Natural killer cell treated with Interleukin-12 subunit alpha and Interleukin-12 subunit beta and Interleukin-15 and Interleukin-18, amount 100 ng/mL, for 72 hours (primary cell): Measurements from ENCODE around the gene ANKRD9. TPM values are rescaled to one million over a fixed set of nuclear protein-coding genes. Genes with fewer than 3 reads are reported as not detected.
"Not testable (repeated sequence)": the region's sequence is repeated elsewhere in the genome, so short reads cannot be mapped to it uniquely, and the experiment has no call there.

ENCODE experiments used
- ATAC-seq, 2 donors: fragments of 150-1000 bp; cut with Tn5 transposase in 1 of 2; sonication (Bioruptor Pico), chemical (Tn5 transposase) in 1 of 2; 2 replicates each; pipeline ENCODE4 v1.10.0; 2021
- DNase-seq: peaks from one replicate; pipeline ENCODE4 v3.0.0; 2022; ENCODE audit warnings: low spot score
- H3K27ac Mint-ChIP-seq, 2 donors: 1 replicate in 1 of 2; 2 replicates in 1 of 2; pipeline ENCODE4 v1.8.0; 2022; ENCODE audit warnings: mixed read lengths in 2 of 2, mild to moderate bottlenecking in 1 of 2, moderate library complexity in 1 of 2
- H3K27me3 Mint-ChIP-seq, 2 donors: 1 replicate in 1 of 2; 2 replicates in 1 of 2; pipeline ENCODE4 v1.8.0; 2022; ENCODE audit warnings: mixed read lengths in 2 of 2
- H3K36me3 Mint-ChIP-seq: one replicate; pipeline ENCODE4 v1.8.0; 2022; ENCODE audit warnings: mixed read lengths
- H3K4me1 Mint-ChIP-seq, 2 donors: 1 replicate in 1 of 2; 2 replicates in 1 of 2; pipeline ENCODE4 v1.8.0; 2022; ENCODE audit warnings: low read depth in 2 of 2, mixed read lengths in 2 of 2, mild to moderate bottlenecking in 1 of 2
- H3K4me3 Mint-ChIP-seq: one replicate; pipeline ENCODE4 v1.8.0; 2022; ENCODE audit warnings: mixed read lengths
- H3K9me3 Mint-ChIP-seq: 2 replicates; pipeline ENCODE4 v1.8.0; 2022; ENCODE audit warnings: mixed read lengths
- total RNA-seq, 2 donors: library from RNA; stranded (reverse); gene quantifications; one replicate each; pipeline ENCODE4 v1.2.3, GENCODE V29; 2022

The ANKRD9 gene
- total RNA-seq, 2 donors from 2014 or later, result 7.9 to 12.7 TPM

DNA sequence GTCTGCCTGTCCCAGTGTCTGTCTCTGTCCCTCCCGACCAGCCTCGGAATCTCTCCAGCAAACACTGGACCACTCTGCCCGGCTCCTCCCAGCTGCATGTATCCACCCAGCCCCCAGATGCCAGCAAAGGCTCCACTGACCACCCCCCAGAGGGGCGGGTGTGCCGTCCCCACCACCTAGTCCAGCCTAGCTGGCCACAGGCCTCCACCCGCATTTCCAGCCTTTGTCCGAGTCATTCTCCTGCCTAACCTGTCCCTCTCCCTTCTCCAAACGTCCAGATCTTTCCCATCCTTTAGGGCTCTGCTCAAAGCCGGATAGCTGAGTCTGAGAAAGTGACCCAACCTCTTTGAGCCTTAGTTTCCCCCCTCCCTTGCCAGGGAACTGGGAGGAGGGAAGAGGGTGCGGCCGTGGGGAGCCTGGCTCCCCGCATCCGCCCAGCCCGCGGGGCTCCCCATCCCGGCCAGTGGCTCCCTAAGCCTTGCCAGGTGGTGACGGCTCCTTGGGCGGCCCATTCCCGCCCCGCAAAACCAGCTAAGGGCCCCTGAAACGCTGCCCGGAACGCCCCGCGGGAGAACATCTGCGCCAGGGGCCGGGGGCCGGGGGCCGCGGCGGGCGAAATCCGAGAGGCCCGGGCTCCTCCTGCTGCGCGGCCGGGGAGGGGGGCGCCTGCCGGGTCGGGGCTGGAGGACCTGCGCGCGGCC lies 34.6 kb upstream of the ANKRD9 start:
- ATAC-seq (no peak), DNase-seq (no peak)
- Mint-ChIP-seq H3K4me3 (peak overlapping the region; percentile 10), H3K27me3 (peaks cover 22 to 30% of the 10 kb centered on the region in 2 donors), H3K36me3 (no peaks in the 10 kb centered on the region), H3K27ac (no peak overlapping the region), H3K9me3 (no peaks in the 10 kb centered on the region), H3K4me1 (peaks cover 0 to 5% of the 10 kb centered on the region in 2 donors)

DNA sequence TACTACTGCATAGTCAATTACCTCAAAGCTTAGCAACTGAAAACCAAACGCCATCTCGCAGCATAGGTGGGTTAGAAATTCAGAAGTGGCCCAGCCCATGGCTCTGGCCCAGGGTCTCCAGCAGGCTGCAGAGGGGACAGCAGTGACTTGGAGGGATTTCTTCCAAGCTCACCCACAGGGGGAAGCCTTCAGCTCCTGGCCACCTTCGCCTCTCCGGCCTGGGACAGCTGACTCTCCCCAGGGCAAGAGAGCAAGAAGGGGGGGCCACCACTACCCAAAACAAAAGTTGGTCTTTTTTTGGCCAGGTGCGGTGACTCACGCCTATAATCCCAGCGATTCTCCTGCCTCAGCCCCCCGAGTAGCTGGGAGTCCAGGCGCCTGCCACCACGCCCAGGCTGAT lies 32.2 kb upstream of the ANKRD9 start:
- Mint-ChIP-seq H3K4me3 (no peak overlapping the region), H3K27ac (no peak overlapping the region), H3K4me1 (peaks cover 0 to 5% of the 10 kb centered on the region in 2 donors), H3K9me3 (no peaks in the 10 kb centered on the region), H3K27me3 (peaks cover 16 to 17% of the 10 kb centered on the region in 2 donors), H3K36me3 (no peaks in the 10 kb centered on the region)
- ATAC-seq (no peak), DNase-seq (no peak)

DNA sequence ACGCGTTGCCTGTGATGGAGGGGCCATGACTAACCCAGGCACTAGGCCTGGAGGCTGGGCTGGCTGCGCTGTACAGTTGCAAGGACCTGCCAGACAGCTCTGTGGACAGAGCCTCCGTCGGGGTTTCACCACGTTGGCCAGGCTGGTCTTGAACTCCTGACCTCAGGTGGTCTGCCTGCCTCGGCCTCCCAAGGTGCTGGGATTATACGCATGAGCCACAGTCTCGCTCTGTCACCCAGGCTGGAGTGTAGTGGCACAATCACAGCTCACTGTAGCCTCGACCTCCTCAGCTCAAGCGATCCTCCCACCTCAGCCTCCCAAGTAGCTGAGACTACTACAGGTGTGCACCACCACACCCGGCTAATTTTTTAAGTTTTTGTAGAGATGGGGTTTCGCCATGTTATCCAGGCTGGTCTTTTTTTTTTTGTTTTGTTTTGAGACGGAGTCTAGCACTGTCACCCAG lies 31.5 kb upstream of the ANKRD9 start:
- H3K27me3 Mint-ChIP-seq, result peaks cover 16 to 17% of the 10 kb centered on the region in 2 donors
- H3K4me3 Mint-ChIP-seq, H3K27ac Mint-ChIP-seq, H3K36me3 Mint-ChIP-seq, ATAC-seq, H3K9me3 Mint-ChIP-seq, H3K4me1 Mint-ChIP-seq: not testable (repeated sequence)
- DNase-seq, result peak; percentile 46

DNA sequence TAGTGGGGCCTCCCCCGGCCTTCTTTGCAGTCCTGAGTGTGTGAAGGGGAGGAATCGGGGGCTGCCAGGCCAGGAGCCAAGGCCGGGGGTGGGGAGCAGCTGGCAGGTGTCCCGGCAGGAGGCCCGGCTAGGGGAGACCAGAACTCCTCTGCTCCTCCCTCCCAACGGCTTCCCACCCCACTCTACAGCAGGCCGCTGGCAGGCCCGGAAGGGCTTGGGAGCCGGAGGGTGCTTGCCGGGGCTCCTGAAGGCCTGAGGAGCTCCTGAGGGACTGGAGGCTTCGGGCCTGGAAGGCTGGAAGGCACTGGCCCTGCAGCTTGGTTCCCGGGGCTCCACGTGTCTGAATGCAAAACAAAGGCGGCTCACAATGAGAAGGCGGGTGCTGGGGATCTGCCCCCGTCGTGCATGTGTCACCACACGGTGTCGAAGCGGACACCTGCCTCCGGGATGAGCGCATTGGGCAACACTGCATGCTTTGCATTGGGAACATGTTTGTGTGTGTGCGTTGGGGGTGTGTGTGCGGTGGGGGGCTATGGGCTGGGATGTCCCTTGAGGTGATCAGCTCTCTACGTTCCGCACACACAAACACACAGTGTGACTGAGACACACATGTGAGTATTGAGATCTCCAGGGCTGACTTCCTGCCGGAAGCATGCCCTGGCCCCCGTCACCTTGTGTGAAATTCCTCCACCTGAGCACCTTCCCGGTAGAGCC lies 30.9 kb upstream of the ANKRD9 start:
- Mint-ChIP-seq H3K27ac (no peak overlapping the region), H3K4me3 (no peak overlapping the region), H3K4me1 (peaks cover 0 to 5% of the 10 kb centered on the region in 2 donors), H3K36me3 (no peaks in the 10 kb centered on the region), H3K27me3 (peaks cover 10 to 14% of the 10 kb centered on the region in 2 donors), H3K9me3 (no peaks in the 10 kb centered on the region)
- no peak for ATAC-seq
- peak; percentile 60 for DNase-seq

DNA sequence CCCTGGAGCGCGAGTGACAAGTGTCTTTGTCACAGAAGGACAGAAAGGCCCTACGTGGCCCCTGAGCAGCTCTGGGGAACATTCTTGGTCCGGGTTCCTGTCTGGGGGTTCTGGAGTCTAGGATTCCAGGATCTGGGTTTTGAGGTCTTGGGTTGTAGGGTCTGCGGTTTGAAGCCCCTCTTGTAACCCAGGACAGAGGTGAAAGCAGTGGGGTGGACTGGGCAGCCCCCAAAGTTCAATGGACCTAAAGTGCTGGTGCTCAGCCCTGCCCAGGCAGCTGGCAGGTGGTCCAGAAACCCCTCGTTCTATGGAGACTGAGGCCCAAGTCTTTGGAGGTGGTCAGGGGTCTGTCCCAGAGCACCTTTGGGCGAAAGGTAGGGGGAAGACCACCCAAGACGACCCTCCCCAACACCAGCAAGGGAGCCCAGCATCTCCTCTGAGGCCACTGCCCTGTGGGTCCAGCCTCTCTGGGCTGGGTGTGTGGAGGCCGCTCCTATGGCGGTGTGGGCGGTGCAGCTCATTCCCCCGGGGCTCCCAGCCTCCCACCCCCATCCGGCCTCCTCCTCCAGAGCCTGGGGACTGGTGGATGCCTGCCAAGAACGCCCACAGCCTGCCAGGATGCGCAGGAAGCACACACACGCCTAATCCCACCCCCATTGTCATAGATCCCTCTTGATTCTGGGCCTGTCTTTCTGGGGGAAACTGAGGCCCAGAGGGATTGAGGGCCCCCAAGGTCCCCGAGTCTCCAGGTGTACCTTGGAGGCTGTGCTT lies 30.2 kb upstream of the ANKRD9 start:
- no peak for ATAC-seq
- Mint-ChIP-seq H3K4me1 (peaks cover 0 to 3% of the 10 kb centered on the region in 2 donors), H3K4me3 (no peak overlapping the region)

DNA sequence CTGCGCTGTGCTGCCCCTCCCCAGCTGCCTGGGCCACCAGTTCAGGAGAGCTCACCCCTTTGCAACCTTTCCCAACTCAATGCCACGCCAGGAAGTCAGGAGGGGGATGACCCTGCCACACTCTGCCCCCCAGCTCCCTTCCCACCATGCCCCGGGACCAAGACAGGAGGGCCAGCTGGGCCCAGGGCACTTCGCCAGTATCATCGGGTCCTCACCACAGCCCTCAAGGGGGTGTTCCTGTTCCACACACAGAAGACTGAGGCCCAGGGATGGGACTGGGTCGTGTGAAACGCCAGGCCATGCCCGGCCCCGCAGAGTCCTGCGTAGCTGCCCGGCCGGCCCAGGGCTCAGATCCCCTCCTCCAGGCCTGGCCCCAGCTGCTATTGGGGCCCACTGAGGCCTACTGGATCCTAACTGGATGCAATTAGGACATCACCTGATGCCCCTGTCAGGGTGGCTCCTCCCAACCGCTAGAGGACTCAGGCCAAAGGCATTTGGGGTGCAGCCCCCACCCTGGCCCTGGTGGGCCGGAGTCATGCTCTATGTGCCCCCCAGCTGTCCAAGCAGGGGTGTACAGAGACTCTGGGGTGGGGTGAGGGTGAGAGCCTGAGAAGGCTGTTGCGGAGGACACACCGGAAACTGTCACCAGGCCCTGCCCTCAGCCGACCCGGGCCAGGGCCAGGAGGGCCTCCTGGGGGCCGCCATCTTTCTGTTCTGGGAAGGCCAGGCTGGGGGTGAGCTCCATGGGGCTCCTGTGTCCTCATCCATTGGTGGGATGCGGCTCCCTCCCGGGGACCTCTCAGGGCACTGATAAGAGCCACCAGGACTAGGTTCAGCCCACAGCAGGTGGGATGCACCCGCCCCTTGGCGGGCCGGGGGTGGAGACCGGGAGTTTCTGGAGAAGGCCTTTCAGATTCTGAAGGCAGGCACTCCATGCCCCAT lies 29.3 kb upstream of the ANKRD9 start:
- no peak overlapping the region for H3K4me3 Mint-ChIP-seq
- H3K27ac Mint-ChIP-seq, result no peak overlapping the region
- no peaks in the 10 kb centered on the region for H3K9me3 Mint-ChIP-seq
- H3K36me3 Mint-ChIP-seq, result no peaks in the 10 kb centered on the region
- peaks cover 2 to 6% of the 10 kb centered on the region in 2 donors for H3K27me3 Mint-ChIP-seq
- H3K4me1 Mint-ChIP-seq, result no peaks in the 10 kb centered on the region
- DNase-seq, result no peak
- ATAC-seq, result peak in 1 of 2 donors; percentile 7

More for the DNA sequence above, 30.2 kb upstream of the ANKRD9 start:
- no peaks in the 10 kb centered on the region for H3K36me3 Mint-ChIP-seq
- H3K27me3 Mint-ChIP-seq, result peaks cover 6 to 10% of the 10 kb centered on the region in 2 donors
- peak; percentile 12 for DNase-seq
- no peaks in the 10 kb centered on the region for H3K9me3 Mint-ChIP-seq
- no peak overlapping the region for H3K27ac Mint-ChIP-seq

DNA sequence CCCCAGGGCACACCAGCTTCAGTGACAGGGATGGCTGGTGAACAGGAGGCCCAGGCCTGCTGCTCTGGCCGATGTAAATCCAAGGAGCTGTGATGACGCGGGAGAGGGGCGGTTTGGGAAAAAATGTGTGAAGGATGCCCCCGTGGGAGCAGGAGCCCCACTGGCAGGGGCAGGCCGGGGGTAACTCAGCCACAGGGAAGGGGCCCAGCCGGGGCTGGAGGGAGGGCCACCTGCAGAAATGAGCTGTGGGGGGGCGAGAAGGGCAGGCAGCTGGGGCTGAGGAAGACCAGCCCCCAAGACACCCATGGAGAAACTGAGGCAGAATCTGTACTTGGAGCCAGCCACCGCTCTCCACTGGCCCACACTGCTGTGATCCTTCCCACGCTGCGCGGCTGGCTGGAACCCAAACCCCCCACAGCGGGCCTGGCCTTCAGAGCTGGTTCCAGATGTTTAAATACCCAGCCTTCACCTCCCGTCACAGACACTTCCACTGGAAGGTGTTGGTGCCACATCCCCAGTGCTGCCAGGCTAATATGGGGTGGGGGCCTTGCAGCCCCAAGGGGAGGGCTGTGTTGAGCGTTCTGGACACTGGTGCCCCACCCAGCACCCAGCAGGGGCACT lies 28.5 kb upstream of the ANKRD9 start:
- Mint-ChIP-seq H3K9me3 (no peaks in the 10 kb centered on the region), H3K27me3 (peaks cover 0 to 5% of the 10 kb centered on the region in 2 donors), H3K36me3 (no peaks in the 10 kb centered on the region), H3K27ac (no peak overlapping the region), H3K4me3 (no peak overlapping the region), H3K4me1 (no peaks in the 10 kb centered on the region)
- ATAC-seq, result no peak
- no peak for DNase-seq

DNA sequence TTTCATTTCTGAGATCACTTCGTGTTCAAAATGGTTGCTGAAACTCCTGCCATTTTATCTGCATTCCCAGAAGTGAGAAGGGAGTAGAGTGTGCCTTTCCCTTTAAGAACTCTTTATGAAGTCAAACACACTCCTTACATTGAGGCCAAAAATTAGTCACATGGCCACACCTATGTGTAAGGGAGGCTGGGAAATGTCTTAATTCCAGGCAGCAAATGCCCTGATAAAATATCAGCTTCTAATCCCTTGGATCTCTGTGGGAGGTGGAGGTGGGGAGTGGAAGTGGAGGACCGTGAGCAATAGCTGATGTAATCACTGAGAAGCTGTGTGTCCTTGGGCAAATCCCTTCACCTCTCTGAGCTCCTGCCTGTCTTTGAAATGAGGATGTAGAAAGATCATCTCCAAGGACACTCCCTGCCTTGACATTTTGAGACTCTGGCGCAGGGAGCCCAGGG lies 22.7 kb upstream of the ANKRD9 start:
- no peak for ATAC-seq
- no peaks in the 10 kb centered on the region for H3K9me3 Mint-ChIP-seq
- no peak overlapping the region for H3K4me3 Mint-ChIP-seq

DNA sequence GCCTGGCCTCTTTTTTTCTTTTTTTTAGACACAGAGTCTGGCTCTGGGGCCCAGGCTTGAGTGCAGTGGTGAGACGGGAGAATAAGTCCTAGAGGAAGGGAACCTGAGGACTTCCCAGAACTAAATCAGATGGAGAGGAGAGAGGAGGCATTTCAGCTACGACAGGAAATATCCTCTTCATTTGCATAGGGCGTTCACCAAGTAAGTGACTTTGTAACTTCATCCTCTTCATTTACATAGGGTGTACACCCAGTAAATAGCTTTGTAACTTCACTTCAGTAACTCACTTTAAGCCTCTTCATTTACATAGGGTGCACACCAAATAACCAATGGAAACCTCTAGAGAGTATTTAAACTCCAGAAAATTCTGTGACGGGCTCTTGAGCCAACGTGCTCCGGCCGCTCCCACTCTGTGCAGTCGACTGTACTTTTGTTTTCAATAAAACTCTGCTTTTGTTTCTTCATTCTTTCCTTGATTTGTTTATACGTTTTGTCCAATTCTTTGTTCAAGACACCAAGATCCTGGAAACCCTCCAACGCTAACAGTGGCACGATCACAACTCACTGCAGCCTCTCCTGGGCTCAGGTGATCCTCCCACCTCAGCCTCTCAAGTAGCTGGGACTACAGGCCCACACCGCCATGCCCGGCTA lies 21.4 kb upstream of the ANKRD9 start:
- no peak for DNase-seq
- H3K36me3 Mint-ChIP-seq, result no peaks in the 10 kb centered on the region
- H3K4me3 Mint-ChIP-seq, result no peak overlapping the region
- H3K27me3 Mint-ChIP-seq, result no peaks in the 10 kb centered on the region
- H3K9me3 Mint-ChIP-seq, result no peaks in the 10 kb centered on the region
- ATAC-seq, result no peak
- H3K27ac Mint-ChIP-seq, result no peak overlapping the region
- peaks cover under 1% of the 10 kb centered on the region in 2 donors for H3K4me1 Mint-ChIP-seq

More for the DNA sequence above, 22.7 kb upstream of the ANKRD9 start:
- Mint-ChIP-seq H3K36me3 (no peaks in the 10 kb centered on the region), H3K27me3 (no peaks in the 10 kb centered on the region), H3K4me1 (no peaks in the 10 kb centered on the region), H3K27ac (no peak overlapping the region)
- no peak for DNase-seq

DNA sequence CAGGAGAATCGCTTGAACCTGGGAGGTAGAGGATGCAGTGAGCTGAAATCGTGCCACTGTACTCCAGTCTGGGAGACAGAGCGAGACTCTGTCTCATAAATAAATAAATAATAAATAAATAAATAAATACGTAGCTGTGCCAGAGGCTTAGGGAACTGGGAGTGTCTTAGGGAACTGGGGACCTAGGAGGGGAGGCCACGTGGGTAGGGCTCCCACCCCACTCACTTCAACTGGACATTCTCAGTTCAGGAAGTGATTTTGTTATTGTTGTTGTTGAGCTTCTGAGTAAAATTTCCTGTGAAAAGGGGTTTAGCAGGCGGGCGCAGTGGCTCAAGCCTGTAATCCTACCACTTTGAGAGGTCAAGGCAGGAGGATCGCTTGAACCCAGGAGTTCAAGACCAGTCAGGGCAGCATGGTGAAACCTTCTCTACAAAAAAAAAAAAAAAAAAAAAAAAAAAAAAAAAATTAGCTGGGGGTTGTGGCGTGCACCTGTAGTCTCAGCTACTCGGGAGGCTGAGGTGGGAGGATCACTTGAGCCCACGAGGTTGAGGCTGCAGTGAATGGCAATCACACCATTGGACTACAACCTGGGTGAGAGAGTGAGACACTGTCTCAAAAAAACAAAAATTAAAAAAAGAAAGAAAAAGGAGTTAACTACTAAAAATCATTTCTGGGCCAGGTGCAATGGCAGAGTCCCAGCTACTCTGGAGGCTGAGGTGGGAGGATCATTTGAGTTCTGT lies 19.0 kb upstream of the ANKRD9 start:
- H3K9me3 Mint-ChIP-seq, result no peaks in the 10 kb centered on the region
- ATAC-seq, result no peak
- no peak overlapping the region for H3K4me3 Mint-ChIP-seq
- H3K4me1 Mint-ChIP-seq, result peaks cover 16% of the 10 kb centered on the region in 2 donors
- H3K27me3 Mint-ChIP-seq, result no peaks in the 10 kb centered on the region
- no peak for DNase-seq
- no peak overlapping the region for H3K27ac Mint-ChIP-seq
- H3K36me3 Mint-ChIP-seq, result no peaks in the 10 kb centered on the region

DNA sequence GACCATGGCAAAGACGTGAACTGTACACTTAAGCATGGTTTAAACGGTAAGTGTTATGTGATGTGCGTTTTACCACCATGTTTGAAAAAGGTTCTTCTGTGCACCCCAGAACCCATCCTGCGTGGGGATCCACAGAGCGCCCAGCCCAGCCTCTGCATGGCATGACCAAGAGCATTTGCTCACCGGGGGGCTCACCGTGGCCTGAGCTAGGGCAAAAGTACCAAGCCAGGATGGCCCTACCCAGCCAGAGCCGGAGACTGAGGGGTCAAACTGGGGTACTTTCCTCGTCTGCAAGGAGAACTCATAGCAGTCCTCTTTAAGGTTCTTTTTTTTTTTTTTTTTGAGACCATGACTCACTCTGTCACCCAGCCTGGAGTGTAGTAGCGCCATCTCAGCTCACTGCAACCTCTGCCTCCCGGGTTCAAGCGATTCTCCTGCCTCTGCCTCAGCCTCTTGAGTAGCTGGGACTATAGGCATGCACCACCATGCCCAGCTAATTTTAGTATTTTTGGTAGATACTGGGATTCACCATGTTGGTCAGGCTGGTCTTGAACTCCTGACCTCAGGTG lies 16.4 kb upstream of the ANKRD9 start:
- H3K9me3 Mint-ChIP-seq, result no peaks in the 10 kb centered on the region
- no peak for ATAC-seq
- H3K4me1 Mint-ChIP-seq, result peaks cover 21 to 24% of the 10 kb centered on the region in 2 donors
- H3K4me3 Mint-ChIP-seq, result peak overlapping the region; percentile 73
- no peaks in the 10 kb centered on the region for H3K27me3 Mint-ChIP-seq
- DNase-seq, result no peak
- no peaks in the 10 kb centered on the region for H3K36me3 Mint-ChIP-seq
- H3K27ac Mint-ChIP-seq, result peak overlapping the region; percentile 82 to 91
